SJSA1 (cell line): ENCODE data around the gene DDX11. TPM values are rescaled to one million over a fixed set of nuclear protein-coding genes. Genes with fewer than 3 reads are reported as not detected.
A peak's percentile ranks its signal among the peaks of the same experiment; 100 is the strongest.
"Not testable (repeated sequence)": the region's sequence is repeated elsewhere in the genome, so short reads cannot be mapped to it uniquely, and the experiment has no call there.

Experiments
- DNase-seq, 2 experiments: peaks; one replicate each; pipeline ENCODE4 v3.0.0-alpha.2; 2015 to 2020; ENCODE audit warnings: low spot score in 2 of 2, low read depth in 1 of 2
- H3K27ac ChIP-seq: fragments of 250-450 bp; sonication (Bioruptor Pico); 2 replicates; pipeline ENCODE4 v1.5.1; 2020; ENCODE audit warnings: mild to moderate bottlenecking, moderate library complexity
- H3K27me3 ChIP-seq: fragments of 250-450 bp; sonication (Bioruptor Pico); replicated peaks from 2 replicates; pipeline ENCODE4 v1.5.1; 2020; ENCODE audit warnings: mild to moderate bottlenecking, moderate library complexity
- H3K36me3 ChIP-seq: fragments of 250-450 bp; sonication (Bioruptor Pico); 2 replicates; pipeline ENCODE4 v1.5.1; 2020; ENCODE audit warnings: mild to moderate bottlenecking
- H3K4me1 ChIP-seq: fragments of 250-450 bp; sonication (Bioruptor Pico); replicated peaks from 2 replicates; pipeline ENCODE4 v1.6.1; 2021; ENCODE audit warnings: mild to moderate bottlenecking
- H3K4me3 ChIP-seq: fragments of 250-450 bp; sonication (Bioruptor Pico); 2 replicates; pipeline ENCODE4 v1.5.1; 2020; ENCODE audit warnings: mild to moderate bottlenecking
- H3K9me3 ChIP-seq: fragments of 250-450 bp; sonication (Bioruptor Pico); replicated peaks from 2 replicates; pipeline ENCODE4 v1.5.1; 2020; ENCODE audit warnings: mild to moderate bottlenecking
- total RNA-seq: library from RNA; depleted of rRNA; stranded (reverse); fragments of >200 nt; shearing (Covaris generic); gene quantifications from 2 replicates; pipeline ENCODE4 v1.2.3, GENCODE V29; 2014

Gene DDX11
- total RNA-seq, 1 experiment from 2014 or later: 34.0 TPM

DNA sequence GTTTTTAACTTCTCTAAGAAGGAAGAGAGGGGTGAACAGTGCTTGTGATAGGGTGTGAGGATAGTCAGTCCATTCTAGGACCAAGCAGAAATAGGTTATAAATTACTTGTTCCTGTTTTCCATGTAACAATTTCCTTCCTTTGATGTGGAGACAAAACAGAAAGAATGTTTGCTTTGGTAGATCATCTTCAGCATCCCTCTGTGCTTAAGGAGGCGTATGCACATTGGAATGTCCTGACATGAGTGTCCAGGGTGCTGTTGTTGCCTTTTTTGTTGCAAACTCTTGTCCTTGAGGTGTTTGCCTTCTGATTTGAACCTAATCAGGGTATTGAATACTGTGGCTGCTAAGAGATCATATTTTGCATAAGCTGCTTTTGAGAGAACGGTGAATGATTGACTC is 23.5 kb upstream of the DDX11 start:
- H3K27me3 ChIP-seq: not testable (repeated sequence)

DNA sequence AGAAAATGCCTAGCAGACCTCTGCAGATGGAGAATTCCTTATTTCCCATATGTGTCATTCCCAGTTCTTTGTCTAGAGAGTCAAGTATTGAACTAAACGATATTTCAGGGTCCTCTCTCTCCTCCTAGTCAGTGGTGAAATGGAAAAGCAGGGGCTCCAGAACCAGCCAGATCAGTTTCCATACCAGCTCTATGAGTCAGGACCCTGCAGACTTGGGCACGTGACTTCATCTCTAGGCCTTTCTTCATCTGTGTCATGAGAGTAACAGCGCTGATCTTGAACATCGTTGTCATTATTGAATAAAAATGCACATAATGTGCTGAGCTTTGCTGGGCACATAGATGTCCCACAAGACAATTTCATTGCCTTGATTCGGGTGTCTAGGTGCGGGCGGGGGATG is 23.1 kb upstream of the DDX11 start:
- not testable (repeated sequence) for DNase-seq

More for the DNA sequence above, 23.5 kb upstream of the DDX11 start:
- H3K36me3 ChIP-seq, DNase-seq, H3K27ac ChIP-seq, H3K9me3 ChIP-seq, H3K4me3 ChIP-seq, H3K4me1 ChIP-seq: not testable (repeated sequence)

DNA sequence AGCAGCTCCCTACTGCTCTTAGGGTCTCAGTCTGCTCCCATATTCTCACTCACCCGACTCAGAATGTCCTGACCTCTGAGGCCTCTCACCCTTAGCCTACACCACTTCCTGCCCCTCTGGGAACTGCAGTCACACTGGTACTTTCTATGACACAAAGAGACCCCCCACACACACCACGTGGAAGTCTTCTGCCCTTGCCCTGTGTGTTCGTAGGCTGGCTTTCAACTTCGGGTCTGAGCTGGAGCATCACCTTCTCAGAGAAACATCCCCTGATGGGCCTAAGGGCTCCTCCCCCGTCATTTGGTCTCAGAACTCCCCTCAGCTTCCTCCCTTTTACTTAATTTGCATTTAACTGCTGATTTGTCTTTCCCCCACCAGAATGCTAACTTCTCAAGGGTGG is 22.0 kb upstream of the DDX11 start:
- H3K4me3 ChIP-seq, H3K4me1 ChIP-seq, H3K9me3 ChIP-seq, H3K27ac ChIP-seq, H3K36me3 ChIP-seq, H3K27me3 ChIP-seq, DNase-seq: not testable (repeated sequence)

More for the DNA sequence above, 23.1 kb upstream of the DDX11 start:
- not testable (repeated sequence) for H3K9me3 ChIP-seq, H3K27ac ChIP-seq, H3K27me3 ChIP-seq, H3K4me3 ChIP-seq, H3K4me1 ChIP-seq, H3K36me3 ChIP-seq

DNA sequence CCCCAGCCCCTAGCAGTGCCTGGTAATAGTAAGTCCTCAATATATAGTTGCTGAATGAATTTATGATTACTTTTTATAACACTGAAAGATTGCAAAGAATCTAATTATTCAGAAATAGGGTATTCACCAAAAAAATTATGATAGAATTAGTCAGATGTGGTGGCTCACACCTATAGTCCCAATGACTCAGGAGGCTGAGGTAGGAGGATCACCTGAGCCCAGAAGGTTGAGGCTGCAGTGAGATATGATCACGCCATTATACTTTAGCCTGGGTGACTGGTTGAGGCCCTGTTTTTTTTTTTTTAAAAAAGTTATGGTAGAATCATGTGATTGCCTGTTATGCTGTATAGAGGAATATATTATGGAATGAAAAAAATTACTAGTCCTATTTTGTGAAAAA is 21.5 kb upstream of the DDX11 start:
- not testable (repeated sequence) for H3K4me1 ChIP-seq, H3K27me3 ChIP-seq, H3K27ac ChIP-seq, H3K9me3 ChIP-seq, H3K36me3 ChIP-seq, DNase-seq, H3K4me3 ChIP-seq

DNA sequence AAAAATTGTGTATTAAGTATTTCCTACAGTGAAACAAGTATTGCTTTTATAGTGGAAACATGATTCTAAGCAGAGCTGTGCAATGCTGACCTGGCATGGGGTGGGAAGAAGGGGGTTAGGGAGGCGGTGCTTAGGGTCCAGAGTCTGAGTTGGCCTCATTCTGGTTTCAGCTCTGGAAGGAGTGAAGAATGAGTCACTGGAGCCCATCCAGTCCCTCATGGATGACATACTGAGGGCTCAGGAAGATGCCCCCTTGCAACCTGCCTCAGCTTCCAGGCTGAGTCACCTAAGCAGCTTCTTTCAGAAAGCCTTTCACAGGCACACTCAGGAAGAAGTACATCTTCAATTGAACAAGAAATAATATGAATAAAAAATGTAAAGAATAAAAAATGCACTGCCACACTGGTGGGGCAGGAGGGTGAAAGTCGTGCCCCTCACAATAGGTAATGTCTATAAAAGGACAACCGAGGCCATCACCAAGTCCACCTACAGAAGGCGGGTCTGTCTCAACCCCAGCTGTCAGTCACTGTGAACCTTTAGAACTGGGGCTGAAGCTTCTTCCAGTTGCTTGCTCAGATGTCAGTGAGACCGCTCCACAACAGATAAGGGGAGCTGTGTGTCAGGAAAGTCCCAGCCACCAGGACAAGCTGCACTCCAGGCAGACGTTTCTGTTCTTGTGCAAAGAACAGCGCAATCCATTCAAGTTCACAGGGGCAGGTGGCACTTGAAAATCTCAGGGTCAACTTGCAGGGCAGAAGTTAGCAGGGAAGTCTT is 20.8 kb upstream of the DDX11 start:
- not testable (repeated sequence) for H3K4me3 ChIP-seq, DNase-seq, H3K36me3 ChIP-seq, H3K27ac ChIP-seq, H3K27me3 ChIP-seq, H3K4me1 ChIP-seq, H3K9me3 ChIP-seq

DNA sequence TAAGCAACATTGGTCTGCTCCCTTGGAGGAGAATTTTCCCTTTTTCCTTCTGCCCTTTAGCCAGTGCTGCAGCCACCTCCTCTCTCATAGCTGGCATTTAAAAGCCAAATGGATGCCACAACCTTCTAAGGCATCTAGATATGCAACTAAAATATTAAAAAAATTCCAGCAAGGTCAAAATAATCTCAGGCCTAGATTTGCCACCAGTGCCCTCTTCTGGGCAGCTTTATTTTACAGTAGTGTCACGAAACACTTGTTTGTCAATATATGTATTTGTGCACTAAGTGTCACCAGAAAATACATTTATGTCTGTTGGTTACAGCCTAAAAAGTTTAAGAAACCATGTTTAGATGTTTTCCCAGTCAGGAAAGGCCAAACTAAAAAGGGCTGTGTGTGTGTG is 19.7 kb upstream of the DDX11 start:
- not testable (repeated sequence) for H3K4me3 ChIP-seq, DNase-seq, H3K36me3 ChIP-seq, H3K27me3 ChIP-seq, H3K4me1 ChIP-seq, H3K27ac ChIP-seq, H3K9me3 ChIP-seq

DNA sequence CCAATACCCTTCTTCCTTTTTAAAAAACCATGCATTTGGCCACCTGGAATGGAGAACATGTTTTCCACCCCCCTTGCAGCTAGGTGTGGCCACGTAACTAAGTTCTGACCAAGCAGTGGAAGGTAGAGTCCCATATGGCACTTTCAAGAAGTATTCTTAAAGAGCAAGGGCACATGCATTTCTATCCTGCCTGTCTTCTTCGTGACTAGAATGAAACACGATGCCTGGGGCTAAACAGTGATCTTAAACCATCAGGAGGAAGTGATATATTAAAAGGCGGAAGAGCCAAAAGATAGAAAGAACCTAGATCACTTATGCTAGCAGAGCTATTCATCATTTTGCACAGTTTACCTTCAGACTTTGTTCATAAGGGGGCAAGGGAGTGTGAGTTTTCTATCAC is 16.0 kb upstream of the DDX11 start:
- Histone ChIP-seq H3K9me3 (no peaks in the 10 kb centered on the region), H3K4me3 (no peak overlapping the region), H3K27ac (no peak overlapping the region), H3K4me1 (no peaks in the 10 kb centered on the region), H3K36me3 (no peaks in the 10 kb centered on the region), H3K27me3 (no peaks in the 10 kb centered on the region)
- no peak for DNase-seq

DNA sequence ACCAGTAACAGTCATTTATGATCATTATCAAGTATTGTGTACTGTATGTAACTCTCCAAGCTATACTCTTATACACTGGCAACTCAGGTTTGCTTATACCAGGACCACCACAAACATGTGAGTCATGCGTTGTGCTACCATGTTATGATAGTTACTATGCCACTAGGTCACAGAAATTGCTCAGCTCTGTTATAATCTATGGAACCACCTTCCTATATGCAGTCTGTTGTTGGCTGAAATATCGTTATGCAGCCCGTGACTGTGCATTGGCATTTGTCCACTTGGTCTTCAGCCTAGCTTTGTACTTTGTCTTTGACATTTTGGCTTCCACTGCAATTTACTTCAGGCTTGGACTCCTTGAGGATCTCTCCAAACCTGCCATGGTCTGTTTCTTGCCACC is 7.5 kb upstream of the DDX11 start:
- H3K9me3 ChIP-seq, H3K27ac ChIP-seq, H3K27me3 ChIP-seq, H3K4me1 ChIP-seq, DNase-seq, H3K4me3 ChIP-seq, H3K36me3 ChIP-seq: not testable (repeated sequence)

DNA sequence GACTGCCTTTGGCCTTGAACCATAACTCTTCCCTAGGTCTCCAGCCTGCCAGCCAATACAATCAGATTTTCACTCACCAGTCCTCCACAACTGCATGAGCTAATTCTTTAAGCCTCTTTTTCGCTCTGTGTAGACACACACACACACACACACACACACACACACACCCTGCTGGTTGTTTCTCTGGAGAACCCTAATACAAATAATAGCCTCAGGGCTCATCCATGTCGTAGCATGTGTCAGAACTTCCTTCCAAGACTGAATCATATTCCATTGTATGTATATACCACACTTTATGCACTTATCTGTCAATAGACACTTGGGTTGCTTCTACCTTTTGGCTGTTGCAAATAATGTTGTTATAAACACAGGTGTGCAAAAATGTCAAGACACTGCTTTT is 6.0 kb upstream of the DDX11 start:
- not testable (repeated sequence) for H3K9me3 ChIP-seq, H3K27ac ChIP-seq, H3K4me1 ChIP-seq, H3K4me3 ChIP-seq, H3K27me3 ChIP-seq, DNase-seq, H3K36me3 ChIP-seq

DNA sequence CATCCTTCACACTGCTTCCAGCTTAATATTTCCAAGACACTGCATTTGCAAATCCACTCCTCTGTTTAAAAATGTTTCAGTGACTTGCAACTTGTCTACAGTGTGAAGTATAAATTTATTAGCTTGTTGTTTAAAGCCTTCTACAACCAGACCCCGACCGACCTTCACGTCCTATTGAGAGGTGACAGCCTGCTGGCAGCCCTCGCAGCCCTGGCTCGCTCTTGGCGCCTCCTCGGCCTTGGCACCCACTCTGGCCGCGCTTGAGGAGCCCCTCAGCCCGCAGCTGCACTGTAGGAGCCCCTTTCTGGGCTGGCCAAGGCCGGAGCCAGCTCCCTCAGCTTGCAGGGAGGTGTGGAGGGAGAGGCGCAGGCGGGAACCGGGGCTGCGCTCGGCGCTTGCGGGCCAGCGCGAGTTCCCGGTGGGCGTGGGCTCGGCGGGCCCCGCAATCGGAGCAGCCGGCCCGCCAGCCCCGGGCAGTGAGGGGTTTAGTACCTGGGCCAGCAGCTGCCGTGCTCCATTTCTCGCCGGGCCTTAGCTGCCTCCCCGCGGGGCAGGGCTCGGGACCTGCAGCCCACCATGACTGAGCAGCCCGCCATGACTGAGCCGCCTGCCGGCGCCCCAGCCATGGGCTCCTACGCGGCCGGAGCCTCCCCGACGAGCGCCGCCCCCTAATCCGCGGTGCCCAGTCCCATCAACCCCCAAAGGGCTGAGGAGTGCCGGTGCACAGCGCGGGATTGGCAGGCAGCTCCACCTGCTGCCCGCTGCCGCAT is 2.5 kb upstream of the DDX11 start:
- not testable (repeated sequence) for H3K27ac ChIP-seq, H3K4me1 ChIP-seq, DNase-seq, H3K9me3 ChIP-seq, H3K36me3 ChIP-seq, H3K27me3 ChIP-seq, H3K4me3 ChIP-seq

DNA sequence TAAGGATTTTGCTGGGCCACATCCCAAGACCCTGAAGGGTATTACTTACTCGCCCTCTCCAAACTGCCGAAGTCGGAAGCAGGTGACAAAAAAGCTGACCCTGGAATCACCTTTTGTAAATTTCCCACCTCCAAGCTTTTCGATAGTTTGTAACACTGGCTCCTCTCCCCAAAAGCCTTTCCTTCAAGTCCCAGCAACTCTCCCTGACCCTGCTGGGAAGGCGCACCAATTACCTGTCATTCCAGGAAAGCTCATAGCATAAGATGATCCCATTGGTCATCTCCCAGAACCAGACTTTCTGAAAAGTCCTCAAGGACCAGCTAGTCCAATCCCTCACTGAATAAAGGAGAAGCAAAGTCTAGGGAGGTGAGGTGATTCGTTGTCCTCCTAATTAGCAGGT is 698 bp upstream of the DDX11 start:
- not testable (repeated sequence) for H3K27ac ChIP-seq, H3K27me3 ChIP-seq, H3K4me1 ChIP-seq, H3K4me3 ChIP-seq, H3K9me3 ChIP-seq, H3K36me3 ChIP-seq, DNase-seq

DNA sequence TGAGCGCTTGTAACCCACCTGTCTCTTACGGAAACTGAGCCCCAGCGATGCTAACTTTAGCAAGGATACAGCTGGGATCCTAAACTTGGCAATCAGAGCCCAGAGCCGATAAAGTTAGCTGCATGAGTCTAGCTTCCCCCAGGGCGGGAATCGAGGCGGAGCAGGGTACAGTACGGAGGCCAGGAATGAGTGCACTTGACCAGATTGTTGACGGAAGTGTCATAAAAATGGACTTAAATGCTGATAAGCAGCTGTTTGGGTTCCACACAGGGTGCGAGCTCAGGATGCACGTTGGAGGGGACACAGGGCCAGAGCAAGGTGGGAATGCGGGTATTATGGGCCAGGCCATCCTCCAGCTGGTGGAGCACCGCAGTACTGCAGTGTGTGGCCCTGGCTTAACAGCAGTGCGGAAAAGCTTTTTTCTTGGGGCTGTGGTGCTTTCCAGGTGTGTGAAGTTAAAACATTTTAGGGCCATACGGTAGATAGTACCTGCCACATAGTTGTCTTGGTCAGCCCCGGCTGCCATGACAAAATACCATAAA is 744 bp downstream of the DDX11 start:
- DNase-seq, H3K4me1 ChIP-seq, H3K9me3 ChIP-seq, H3K27me3 ChIP-seq, H3K36me3 ChIP-seq: not testable (repeated sequence)
- Histone ChIP-seq H3K27ac (peak overlapping the region; percentile 82), H3K4me3 (peak overlapping the region; percentile 44)

DNA sequence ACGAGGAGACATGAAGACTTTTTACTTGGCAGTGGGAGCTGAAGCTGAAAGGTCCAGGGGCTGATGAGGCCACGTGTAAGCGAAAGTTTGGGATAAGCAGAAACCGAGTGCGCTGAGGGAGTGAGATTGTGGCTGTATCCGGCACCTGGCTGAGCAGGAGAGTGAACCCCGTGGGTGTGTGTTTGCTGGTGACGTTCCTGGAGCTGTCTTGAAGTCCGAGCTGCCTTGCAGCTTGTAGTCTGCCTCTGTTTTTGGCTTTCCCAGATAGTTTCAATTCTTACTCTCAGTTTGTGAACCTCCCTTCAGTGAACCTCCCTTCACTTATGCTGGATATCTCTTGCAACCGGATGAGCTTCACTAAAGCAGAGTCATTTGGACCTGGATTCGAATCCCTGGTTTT is 2.5 kb downstream of the DDX11 start:
- H3K27ac ChIP-seq, H3K9me3 ChIP-seq, H3K36me3 ChIP-seq, H3K4me1 ChIP-seq, H3K27me3 ChIP-seq, DNase-seq, H3K4me3 ChIP-seq: not testable (repeated sequence)

DNA sequence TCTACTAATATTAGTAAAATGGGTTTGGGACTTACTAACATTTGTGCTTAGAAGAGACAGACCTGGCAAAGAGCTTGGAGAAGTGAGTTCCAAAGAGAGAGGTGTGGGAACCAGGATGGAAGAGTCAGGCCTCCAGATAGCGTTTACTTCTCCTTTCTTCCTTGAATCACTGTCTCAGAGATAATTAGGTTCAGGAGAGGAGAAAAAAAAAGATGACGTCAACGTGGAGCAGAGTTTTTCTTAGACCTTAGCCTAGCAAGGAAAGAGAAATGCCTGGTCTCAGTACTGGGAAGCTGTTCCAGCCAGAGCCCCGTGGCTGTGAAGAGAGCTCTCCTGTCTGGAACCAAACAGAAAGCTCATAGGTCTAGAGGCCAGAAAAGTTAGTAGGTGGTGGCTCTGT is 3.4 kb downstream of the DDX11 start:
- not testable (repeated sequence) for H3K36me3 ChIP-seq, DNase-seq, H3K27ac ChIP-seq, H3K4me1 ChIP-seq, H3K4me3 ChIP-seq, H3K9me3 ChIP-seq, H3K27me3 ChIP-seq
